ENCODE measurements around the gene FHL1.
A peak's percentile ranks its signal among the peaks of the same experiment; 100 is the strongest.

The FHL1 gene

GRCh38 chrX:136191171-136191570, 43.8 kb downstream of the FHL1 start:
- Histone ChIP-seq H3K36me3 (ENCODE audit: low read depth) (no peaks in the 10 kb centered on the region), H3K4me3 (ENCODE audit: severe bottlenecking) (no peak overlapping the region), H3K27me3 (ENCODE audit: insufficient read depth, poor library complexity, severe bottlenecking) (no peaks in the 10 kb centered on the region), H3K9me3 (ENCODE audit: severe bottlenecking) (no peaks in the 10 kb centered on the region), H3K4me1 (ENCODE audit: insufficient read depth, poor library complexity, severe bottlenecking) (no peaks in the 10 kb centered on the region), H3K27ac (ENCODE audit: poor library complexity, severe bottlenecking) (no peak overlapping the region)
- ATAC-seq (ENCODE audit: low read depth): no peak
- no peak for DNase-seq (ENCODE audit: low spot score)
- no peak for TF ChIP-seq CTCF (IDR thresholded peaks at IDR 0.05; ENCODE audit: poor library complexity, severe bottlenecking)

- no peak overlapping the region for H3K27ac ChIP-seq (ENCODE audit: poor library complexity, severe bottlenecking)
- H3K4me3 ChIP-seq (ENCODE audit: severe bottlenecking): no peak overlapping the region
- H3K36me3 ChIP-seq (ENCODE audit: low read depth): no peaks in the 10 kb centered on the region
- no peak for TF ChIP-seq CTCF (IDR thresholded peaks at IDR 0.05; ENCODE audit: poor library complexity, severe bottlenecking)
- no peaks in the 10 kb centered on the region for H3K9me3 ChIP-seq (ENCODE audit: severe bottlenecking)
- no peaks in the 10 kb centered on the region for H3K27me3 ChIP-seq (ENCODE audit: insufficient read depth, poor library complexity, severe bottlenecking)
- DNase-seq (ENCODE audit: low spot score) (no peak), ATAC-seq (ENCODE audit: low read depth) (no peak)
- H3K4me1 ChIP-seq (ENCODE audit: insufficient read depth, poor library complexity, severe bottlenecking): no peaks in the 10 kb centered on the region
Observed at GRCh38 chrX:136192135-136192534, 44.8 kb downstream of the FHL1 start.

- Histone ChIP-seq H3K36me3 (ENCODE audit: low read depth) (no peaks in the 10 kb centered on the region), H3K4me3 (ENCODE audit: severe bottlenecking) (no peak overlapping the region), H3K9me3 (ENCODE audit: severe bottlenecking) (no peaks in the 10 kb centered on the region), H3K27me3 (ENCODE audit: insufficient read depth, poor library complexity, severe bottlenecking) (no peaks in the 10 kb centered on the region), H3K27ac (ENCODE audit: poor library complexity, severe bottlenecking) (no peak overlapping the region), H3K4me1 (ENCODE audit: insufficient read depth, poor library complexity, severe bottlenecking) (no peaks in the 10 kb centered on the region)
- TF ChIP-seq CTCF (IDR thresholded peaks at IDR 0.05; ENCODE audit: poor library complexity, severe bottlenecking): no peak
- no peak for DNase-seq (ENCODE audit: low spot score)
- peak; percentile 41; the same call in 1 of the 3 replicates for ATAC-seq (ENCODE audit: low read depth)
Observed at GRCh38 chrX:136192839-136193414, 45.6 kb downstream of the FHL1 start.

GRCh38 chrX:136193771-136194170, 46.4 kb downstream of the FHL1 start:
- peaks cover 2% of the 10 kb centered on the region for H3K4me1 ChIP-seq (ENCODE audit: insufficient read depth, poor library complexity, severe bottlenecking)
- H3K27ac ChIP-seq (ENCODE audit: poor library complexity, severe bottlenecking): no peak overlapping the region
- H3K9me3 ChIP-seq (ENCODE audit: severe bottlenecking): no peaks in the 10 kb centered on the region
- no peak for TF ChIP-seq CTCF (IDR thresholded peaks at IDR 0.05; ENCODE audit: poor library complexity, severe bottlenecking)
- H3K27me3 ChIP-seq (ENCODE audit: insufficient read depth, poor library complexity, severe bottlenecking): no peaks in the 10 kb centered on the region
- DNase-seq (ENCODE audit: low spot score) (no peak), ATAC-seq (ENCODE audit: low read depth) (no peak)
- no peaks in the 10 kb centered on the region for H3K36me3 ChIP-seq (ENCODE audit: low read depth)
- H3K4me3 ChIP-seq (ENCODE audit: severe bottlenecking): no peak overlapping the region

GRCh38 chrX:136194536-136194935, 47.2 kb downstream of the FHL1 start:
- H3K9me3 ChIP-seq (ENCODE audit: severe bottlenecking): no peaks in the 10 kb centered on the region
- H3K36me3 ChIP-seq (ENCODE audit: low read depth): no peaks in the 10 kb centered on the region
- H3K27ac ChIP-seq (ENCODE audit: poor library complexity, severe bottlenecking): no peak overlapping the region
- H3K4me3 ChIP-seq (ENCODE audit: severe bottlenecking): no peak overlapping the region
- DNase-seq (ENCODE audit: low spot score): no peak
- H3K4me1 ChIP-seq (ENCODE audit: insufficient read depth, poor library complexity, severe bottlenecking): peaks cover 10% of the 10 kb centered on the region
- no peaks in the 10 kb centered on the region for H3K27me3 ChIP-seq (ENCODE audit: insufficient read depth, poor library complexity, severe bottlenecking)
- TF ChIP-seq CTCF (IDR thresholded peaks at IDR 0.05; ENCODE audit: poor library complexity, severe bottlenecking): no peak
- ATAC-seq (ENCODE audit: low read depth): no peak

Data from RWPE2 (cell line).